GM18858 (cell line): ENCODE measurements around the gene ADAMTS6.
"Not testable (repeated sequence)": the region's sequence is repeated elsewhere in the genome, so short reads cannot be mapped to it uniquely, and the experiment has no call there.

Experiments
- ATAC-seq: cut with Tn5 transposase; IDR thresholded peaks from one replicate; pipeline ENCODE4 v1.9.1; 2021; ENCODE audit not compliant: unreplicated experiment

ADAMTS6 gene

DNA sequence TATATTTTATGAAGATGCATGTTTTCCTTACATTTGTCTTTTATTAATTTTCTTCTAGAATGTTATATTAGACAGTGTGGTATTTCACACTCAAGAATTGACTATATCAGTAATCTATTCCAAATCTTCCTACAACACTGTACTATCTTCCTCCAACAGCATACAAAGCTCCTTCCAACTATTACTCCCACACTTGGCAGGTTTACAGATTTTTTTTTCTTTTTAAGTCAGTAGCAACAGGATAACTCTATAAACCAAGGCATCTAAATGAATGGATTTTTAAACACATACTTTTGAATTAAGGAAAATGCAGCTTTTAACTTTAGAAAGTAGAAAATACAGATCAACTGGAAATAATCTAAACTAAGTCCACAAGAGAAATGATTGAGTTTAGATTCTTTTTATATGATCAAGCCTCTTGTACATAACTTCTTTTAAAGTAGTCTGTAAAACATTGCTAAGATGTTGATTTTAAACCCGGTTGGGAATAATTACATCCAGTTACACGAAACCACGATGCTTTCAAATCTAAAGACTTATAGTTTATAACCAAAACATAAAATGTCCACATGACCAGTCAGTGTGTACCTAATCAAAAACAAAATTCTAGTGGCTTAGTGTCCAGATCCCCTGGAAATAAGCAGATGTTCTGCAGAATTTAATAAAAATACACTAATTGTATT, 281.6 kb downstream of the ADAMTS6 start:
- no peak for ATAC-seq

DNA sequence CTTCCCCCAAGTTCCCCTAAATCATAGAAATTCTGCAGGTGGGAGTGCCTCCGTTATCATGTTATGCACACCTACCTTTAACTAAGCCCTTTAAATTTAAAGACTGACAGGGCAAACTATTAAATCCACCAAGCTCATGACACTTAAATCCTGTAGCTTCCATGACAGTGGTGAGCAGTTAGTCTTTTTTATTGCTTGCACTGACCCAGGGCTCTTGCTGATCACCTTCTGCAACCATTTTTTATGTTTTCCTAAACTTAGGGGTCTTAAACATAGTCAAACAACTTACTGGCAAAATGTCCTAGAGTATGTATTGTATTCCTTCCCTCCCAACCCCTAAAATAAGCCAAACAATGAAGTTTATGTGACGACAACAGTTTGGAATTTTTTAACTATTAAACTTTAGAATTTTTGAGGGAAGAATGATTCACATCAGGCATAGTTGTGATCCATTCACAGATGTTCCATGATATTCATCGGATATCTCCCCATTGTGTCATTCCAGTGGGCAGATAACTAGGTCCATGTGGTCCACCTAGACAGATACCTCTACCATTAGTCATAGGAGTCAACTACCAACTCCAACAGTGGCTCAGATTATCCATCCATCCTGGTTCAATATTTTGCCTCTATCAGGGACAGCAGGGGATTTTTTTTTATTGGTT, 283.1 kb downstream of the ADAMTS6 start:
- no peak for ATAC-seq

DNA sequence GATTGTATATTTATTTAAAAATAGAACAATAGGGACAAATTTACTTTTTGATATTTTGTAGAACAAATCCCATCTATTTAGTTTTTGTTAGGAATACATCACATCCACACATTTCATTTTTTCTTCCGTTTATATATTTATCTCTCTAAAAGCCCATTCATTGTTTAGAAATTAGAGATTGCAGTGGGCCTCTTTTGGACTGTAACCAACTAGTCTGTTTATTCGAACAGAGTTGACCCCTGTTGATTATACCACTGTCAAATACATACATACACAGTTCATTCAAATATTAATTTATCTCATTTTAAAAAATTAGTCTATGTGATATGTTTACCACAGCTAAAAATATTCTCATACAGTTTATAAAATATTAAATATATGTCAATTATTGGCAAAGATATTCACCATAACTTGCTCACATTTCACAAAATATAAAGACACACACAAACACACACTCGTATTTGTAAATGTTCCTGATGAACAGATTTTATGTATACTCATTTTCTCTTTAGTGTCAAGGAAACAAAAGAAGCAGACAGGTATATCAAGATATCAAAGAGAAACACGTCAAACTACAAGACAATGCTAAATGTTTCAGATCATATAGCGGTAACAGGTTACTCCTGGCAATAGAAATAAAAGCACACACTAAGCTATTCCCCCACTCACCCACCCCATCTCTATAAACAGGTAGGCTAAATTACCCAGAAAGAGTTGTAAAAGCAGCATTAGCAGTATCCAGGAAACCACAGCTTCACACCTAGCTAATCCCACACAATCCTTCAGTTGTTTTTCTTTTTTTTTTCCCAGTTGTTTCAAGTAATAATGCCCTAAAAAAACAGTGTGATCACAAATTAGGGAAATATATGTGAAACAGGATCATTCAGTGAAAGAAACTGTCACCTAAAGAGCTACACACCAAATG, 283.9 kb downstream of the ADAMTS6 start:
- no peak for ATAC-seq

DNA sequence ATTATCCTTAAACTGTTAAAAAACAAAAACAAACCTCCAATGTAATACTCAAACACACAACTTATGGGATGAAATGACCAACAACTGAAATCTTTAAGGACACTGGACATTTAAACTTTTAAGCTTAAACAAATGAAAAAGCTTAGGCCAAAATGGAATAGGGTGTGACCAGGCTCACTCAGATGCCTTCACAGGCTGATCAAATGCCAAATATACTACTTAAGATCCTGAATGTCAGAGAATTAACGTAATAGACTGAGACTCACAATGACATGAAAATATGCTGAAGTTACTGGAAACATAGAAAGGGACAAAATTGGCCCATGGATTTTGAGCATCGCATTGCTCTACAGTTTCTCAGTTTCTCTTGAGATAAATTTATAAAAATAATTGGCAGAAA, 286.8 kb downstream of the ADAMTS6 start:
- no peak for ATAC-seq

- ATAC-seq = no peak
Observed at GRCh38 chr5:65192331-65192730, 289.4 kb downstream of the ADAMTS6 start.

GRCh38 chr5:65191554-65192135, 290.1 kb downstream of the ADAMTS6 start:
- no peak for ATAC-seq

DNA sequence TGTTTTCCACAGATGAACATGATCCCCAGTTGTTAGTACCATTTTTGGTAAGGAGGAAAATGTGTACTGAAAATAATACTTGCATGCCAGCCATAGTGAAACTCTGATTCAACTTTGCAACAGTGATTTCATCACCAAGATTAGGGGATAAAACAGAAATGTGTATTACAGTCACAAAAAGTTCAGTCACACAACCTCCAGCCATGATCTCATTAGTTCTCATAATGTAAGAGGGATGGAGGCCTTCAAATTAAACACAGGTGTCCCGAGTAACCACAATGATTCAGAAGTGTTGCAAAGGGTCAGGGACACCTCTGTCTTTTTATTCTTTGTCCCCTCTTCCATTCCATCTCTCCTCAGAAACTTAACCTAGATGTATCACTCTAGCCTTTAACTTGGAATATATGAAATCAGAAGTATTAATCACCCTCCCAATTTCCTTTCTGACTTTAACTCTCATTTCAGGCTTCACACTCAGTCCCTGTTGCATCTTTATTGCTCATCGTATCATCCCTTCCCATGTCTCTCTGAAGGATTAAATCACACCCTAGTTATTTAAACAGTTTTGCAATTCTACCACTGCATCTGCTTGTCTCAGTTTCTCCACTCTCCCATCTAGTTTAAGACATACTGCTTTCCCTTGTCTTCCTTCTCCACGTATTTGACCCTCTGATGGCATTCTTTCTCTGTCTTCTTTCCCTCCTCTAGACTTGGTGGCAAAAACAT, 291.2 kb downstream of the ADAMTS6 start:
- peak; percentile 63 for ATAC-seq

DNA sequence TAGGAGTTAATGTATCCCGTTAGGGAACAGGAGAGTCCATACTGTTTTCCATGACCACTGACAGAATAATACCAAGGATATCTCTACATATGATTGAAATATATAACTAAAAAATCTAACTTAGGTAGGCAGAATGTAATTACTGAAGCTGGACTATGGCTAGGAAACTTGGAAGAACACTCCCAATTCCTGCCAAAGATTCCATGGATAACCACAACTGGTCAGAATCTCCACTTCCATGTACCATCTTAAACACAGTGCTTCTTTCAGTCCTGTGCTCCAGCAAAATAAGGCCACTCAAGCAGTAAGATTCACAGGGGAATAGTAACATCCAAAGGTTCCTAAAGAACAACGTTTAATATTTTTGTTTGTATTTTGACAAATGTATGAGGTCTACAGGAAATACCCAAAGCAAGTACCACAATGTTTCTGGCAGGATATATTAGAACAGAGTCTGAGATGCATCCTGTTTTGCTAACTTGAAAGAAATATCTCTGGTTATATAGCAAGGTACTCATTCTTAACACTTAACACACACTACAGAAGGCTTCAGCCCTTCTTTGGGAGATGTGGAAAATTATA, 295.0 kb downstream of the ADAMTS6 start:
- no peak for ATAC-seq

DNA sequence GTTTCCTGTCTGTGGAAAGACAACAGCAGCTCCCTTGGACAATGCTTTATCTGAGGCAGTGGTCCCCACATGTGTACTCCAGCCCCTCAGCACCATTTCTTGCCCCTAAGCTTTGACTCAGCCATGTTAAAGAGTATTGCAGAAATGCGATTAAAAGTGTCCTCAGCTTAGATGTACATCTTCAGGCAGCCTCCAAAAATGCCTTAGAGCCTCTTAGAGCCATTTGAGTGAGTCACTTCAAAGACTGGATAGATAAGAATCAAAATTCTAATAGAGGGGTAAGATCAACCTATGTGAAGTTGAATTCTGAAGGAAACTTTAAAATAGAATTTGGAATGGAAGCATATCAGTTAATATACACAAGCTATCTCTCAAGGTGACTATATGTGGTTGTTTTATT, 296.3 kb downstream of the ADAMTS6 start:
- ATAC-seq = no peak

DNA sequence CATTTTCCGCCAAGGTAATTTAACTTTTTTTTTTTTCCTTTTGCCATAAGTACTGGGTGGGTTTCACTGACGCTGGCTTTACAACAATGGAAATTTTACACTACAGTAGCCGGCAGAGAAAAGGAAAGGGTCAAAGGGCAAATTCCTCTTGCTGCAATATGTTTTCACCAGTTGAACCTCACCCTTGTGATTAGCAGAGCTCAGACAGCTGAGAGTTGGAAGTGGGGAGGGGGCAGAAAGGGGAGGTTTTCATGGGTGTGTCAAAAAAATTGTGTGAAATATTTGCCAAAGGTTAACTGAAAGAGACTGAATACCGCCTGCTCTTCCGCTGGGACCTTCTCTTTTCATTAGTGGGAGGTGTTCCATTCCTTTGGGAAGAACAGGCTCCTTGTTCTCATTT, 296.9 kb downstream of the ADAMTS6 start:
- ATAC-seq = no peak

- not testable (repeated sequence) for ATAC-seq
Observed at GRCh38 chr5:65174231-65174630, 307.5 kb downstream of the ADAMTS6 start.

- no peak for ATAC-seq
Observed at GRCh38 chr5:65173130-65173525, 308.6 kb downstream of the ADAMTS6 start.

DNA sequence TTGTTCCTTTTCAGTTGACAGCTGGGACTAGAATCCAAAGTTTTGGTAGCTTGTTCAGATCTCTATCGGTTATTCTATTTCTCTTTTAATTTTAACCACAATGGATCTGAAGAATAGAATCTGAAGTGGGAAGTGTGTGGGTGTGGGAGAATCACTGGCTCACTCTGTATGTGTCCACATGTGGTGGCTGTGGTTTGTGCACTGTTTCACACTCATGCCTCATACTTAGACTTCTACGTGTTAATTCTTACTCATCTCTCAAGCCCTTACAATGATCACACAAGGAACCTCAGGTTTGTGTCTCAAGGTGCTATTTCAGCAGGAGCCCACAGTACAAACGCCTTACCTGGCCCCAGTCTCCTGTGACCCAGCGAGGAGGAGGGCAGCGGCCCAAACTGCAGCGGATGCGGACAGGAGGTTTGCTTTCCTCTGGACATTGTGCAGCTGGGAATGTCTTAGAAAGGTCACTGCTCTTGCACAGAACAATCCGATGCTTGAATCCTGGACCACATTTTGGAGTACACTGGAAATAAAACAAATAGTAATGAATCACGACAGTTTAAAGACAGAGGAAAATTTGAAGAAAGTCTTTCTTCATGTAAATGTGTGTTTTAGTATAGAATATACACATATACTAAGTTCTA, 309.1 kb downstream of the ADAMTS6 start:
- ATAC-seq = peak; percentile 98

DNA sequence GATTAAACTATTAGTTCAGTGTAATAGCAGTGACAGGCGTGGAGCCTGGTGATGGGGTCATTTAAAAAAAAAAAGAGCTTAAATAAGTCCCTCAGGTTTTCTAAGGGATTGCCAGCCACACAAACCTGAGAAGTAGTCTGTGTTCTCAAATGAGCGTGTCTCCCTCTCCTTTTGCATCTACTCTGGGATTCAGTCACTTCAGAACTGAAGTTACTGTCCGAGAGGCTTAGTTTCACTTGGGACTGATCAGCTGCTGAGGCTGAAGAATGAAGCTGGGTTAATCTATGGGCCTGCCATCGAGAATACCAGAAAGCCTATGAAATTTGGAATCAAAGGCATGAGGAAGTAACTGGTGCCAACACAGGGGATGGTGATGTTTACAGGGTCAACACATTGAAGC, 310.1 kb downstream of the ADAMTS6 start:
- peak; percentile 39 for ATAC-seq

DNA sequence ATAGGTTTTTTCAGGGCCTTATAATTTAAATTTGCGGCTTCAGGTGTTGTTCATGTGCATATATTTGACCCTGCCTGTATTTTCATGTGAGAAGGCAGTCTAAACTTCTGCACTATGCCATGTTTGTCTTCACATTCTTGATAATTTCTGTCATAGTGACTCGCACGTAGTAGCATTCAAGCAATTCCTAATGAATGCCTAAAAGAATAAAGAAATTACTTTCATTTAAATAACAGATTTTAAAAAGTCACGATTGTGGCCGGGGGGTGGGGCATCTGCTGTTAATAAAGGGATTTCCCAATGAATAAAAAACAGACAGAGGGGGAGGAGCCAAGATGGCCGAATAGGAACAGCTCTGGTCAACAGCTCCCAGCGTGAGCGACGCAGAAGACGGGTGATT, 318.0 kb downstream of the ADAMTS6 start:
- no peak for ATAC-seq

DNA sequence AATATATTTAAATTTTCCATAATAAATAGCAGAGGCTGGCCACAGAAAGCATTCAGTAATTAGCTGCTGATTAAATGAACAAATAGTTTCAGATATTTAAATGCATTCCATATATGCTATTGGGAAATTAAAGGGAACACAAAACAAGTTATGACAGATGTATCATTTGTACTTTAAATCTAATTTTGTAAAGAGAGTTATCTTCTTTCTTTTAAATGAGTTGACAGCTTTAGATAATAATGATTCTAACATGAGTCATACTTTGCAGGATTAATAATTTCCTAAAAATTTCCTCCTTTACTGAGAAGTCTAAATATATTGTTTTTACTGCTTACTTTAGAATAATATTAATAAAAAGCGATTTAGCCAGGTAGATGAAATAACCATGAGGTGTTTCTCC, 320.1 kb downstream of the ADAMTS6 start:
- ATAC-seq = no peak

- no peak for ATAC-seq
Observed at GRCh38 chr5:65157906-65158603, 323.7 kb downstream of the ADAMTS6 start.

DNA sequence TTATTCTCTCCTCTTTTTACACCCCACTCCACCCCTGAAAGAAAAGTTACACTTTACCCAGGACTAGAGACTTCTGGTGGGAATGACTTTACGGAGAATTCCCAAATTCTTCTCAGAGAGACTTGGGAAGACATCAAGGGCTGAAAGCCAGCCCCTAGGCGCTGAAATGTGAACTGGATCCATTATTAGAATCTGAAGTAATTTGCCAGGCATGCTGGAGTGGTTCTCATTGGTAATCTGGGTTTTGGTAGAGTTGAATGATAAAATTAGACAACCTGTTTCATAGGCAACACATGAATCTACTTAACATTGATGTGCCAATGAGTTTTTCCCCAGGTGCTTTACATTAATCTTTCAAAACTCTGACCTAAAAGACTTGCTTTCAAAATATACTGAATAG, 324.8 kb downstream of the ADAMTS6 start:
- no peak for ATAC-seq

DNA sequence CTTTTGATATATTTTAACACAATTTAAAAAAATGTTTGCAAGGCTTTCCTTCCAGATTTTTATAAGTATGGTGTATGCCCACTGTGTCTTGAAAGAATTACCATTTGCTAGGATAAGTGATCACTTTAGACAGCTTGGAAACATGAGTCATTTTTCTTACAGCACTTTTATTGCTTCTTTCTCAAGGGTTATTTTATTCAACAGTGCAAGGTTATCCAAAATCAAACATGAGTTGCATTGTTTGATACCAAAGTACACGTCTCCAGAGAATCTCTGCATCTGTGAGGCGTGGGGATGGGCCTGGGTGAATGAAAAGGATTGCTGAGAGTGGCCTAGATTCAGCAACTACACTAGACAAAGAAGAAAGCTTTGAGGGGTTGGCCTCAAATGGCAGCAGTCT, 329.6 kb downstream of the ADAMTS6 start:
- no peak for ATAC-seq
